C4-2B (cell line): ENCODE results near the gene PNLDC1.

ENCODE experiments used
- CTCF ChIP-seq: fragments of 450-650 bp; conservative IDR thresholded peaks from 2 replicates; pipeline ENCODE4 v1.5.1; 2017; ENCODE audit warnings: mild to moderate bottlenecking
- ZFX ChIP-seq: fragments of 450-650 bp; IDR thresholded peaks from 2 replicates; pipeline ENCODE4 v1.6.1; 2017

GRCh38 chr6:159751448-159751847 is 48.6 kb upstream of the PNLDC1 start:
- TF ChIP-seq CTCF: no peak
- TF ChIP-seq ZFX: no peak
